Testis (tissue), 2 donors: Measurements from ENCODE around the gene TSEN54.

Source experiments
- POLR2A ChIP-seq: fragments of 450-650 bp; IDR thresholded peaks from one replicate; pipeline ENCODE4 v1.6.1; 2017; ENCODE audit warnings: antibody characterized with exemption, mild to moderate bottlenecking, moderate library complexity
- TF ChIP-seq, protein P1 (sequence below), 3 experiments: fragments of 450-650 bp in 2 of 3; fragments of 200-600 bp in 1 of 3; sonication (generic) in 1 of 3; IDR thresholded peaks; one replicate each; pipeline ENCODE4 v1.5.1; 2016 to 2019; ENCODE audit warnings: antibody characterized with exemption in 3 of 3, mild to moderate bottlenecking in 2 of 3, moderate library complexity in 1 of 3

DNA sequence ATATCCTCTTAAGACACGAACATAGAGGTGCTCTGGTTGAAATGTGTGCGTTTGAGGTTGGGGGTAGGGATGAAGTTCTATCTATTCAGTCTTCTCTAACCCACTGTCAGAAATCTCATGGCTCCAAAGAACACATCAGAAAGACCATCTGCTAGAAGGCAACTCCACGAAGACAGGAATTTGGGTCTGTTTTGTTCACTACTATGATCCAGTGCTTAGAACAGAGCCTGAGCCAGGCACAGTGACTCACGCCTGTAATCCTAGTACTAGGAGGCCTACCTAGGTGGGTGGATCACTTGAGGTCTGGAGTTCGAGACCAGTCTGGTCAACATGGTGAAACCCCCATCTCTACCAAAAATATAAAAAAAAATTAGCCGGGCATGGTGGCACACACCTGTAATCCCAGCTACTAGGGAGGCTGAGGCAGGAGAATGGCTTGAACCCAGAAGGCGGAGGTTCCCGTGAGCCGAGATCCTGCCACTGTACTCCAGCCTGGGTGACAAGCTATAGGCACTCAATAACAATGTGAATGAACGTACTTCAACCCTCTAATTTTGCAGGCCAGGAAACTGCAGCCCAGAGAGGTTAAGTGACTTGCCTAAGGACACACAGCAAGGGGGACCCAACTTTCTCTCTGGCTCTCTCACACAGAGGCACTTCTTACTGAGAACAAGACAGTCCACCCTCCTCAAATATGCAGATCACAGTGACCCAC lies 3.2 kb upstream of the TSEN54 start:
- TF ChIP-seq, protein P1, sequence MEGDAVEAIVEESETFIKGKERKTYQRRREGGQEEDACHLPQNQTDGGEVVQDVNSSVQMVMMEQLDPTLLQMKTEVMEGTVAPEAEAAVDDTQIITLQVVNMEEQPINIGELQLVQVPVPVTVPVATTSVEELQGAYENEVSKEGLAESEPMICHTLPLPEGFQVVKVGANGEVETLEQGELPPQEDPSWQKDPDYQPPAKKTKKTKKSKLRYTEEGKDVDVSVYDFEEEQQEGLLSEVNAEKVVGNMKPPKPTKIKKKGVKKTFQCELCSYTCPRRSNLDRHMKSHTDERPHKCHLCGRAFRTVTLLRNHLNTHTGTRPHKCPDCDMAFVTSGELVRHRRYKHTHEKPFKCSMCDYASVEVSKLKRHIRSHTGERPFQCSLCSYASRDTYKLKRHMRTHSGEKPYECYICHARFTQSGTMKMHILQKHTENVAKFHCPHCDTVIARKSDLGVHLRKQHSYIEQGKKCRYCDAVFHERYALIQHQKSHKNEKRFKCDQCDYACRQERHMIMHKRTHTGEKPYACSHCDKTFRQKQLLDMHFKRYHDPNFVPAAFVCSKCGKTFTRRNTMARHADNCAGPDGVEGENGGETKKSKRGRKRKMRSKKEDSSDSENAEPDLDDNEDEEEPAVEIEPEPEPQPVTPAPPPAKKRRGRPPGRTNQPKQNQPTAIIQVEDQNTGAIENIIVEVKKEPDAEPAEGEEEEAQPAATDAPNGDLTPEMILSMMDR (IDR thresholded peaks at IDR 0.05) = no peak
- TF ChIP-seq POLR2A = no peak
